Measurements from ENCODE around the gene TRH.
"Not testable (repeated sequence)": the region's sequence is repeated elsewhere in the genome, so short reads cannot be mapped to it uniquely, and the experiment has no call there.

The TRH gene

DNA sequence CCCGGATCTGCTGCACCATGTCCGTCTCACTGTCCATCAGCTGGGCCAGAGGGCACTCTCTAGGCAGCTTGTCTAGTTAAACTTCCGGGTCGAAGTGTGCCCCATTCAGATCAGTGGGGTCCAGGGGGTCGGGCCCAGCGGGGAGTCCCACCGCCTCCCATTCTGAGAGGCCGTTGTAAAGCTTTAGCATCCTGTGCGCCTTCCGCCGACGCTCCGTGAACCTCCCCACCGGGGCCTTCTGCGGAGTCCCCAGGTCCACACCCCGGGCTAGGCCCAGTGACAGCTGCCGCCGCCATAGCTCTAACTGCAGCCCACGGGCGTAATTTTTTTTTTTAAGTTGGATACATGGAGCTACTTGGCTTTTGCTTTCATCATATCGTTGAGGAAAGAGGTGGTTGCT, 38.7 kb downstream of the TRH start:
- DNase-seq, result not testable (repeated sequence)

DNA sequence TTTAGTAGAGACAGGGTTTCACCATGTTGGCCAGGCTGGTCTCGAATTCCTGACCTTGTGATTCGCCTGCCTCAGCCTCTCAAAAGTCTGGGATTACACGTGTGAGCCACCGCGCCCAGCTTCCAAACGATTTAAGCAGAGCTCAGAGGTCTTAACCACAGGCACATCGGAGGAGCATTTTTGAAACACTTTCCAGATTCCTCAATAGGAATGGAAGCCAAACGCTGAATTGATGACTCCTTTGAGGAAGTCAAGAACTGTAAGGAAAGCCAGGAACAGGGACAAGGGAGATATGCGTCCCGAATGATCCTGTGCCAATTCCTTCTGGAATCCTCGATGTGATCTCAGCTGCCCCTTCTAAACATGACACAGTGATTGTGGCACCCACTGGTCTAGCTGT, 40.0 kb downstream of the TRH start:
- DNase-seq, result no peak

DNA sequence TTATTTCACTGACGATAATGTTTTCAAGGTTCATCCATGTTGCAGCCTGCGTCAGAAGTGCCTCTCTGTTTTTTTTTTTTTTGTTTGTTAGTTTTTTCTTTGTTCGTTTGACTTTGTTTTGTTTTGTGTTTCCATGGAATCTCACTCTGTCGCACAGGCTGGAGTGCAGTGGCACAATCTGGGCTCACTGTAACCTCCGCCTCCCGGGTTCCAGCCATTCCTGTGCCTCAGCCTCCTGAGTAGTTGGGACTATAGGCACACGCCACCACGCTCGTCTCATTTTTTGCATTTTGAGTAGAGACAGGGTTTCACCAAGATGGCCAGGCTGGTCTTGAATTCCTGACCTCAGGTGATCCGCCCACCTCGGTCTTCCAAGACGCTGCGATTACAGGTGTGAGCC, 43.1 kb downstream of the TRH start:
- DNase-seq, result not testable (repeated sequence)

DNA sequence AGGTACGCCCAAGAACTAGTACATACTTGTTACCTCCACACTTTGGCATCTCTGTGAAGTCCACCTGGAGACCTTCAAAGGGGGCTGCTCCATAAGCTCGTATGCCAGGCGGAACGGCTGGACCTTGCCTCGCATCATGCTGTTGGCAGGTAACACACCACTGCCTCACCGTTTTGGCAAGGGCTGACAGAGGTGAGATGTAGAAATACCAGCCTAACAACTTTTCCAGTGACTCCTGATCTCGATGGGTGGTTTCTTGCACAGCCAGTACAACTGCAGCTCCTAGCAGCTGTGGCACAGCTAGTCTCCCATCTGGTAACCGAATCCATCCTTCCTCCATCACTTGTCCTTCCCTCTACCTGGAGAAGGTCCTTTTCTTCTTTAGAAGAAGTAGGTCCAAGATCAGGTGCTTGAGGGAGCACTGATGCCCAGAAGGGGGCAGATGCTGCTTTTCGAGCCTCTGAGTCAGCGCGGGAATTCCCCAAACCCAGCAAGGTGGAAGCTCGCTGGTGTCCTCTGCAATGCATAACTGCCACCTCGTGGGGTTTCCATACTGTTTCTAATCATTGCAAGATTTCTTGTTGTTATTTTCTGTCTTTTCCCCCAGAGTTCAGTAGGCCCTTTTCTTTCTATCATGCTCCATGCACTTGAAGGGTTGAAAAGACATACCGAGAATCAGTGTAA, 51.8 kb downstream of the TRH start:
- not testable (repeated sequence) for DNase-seq

DNA sequence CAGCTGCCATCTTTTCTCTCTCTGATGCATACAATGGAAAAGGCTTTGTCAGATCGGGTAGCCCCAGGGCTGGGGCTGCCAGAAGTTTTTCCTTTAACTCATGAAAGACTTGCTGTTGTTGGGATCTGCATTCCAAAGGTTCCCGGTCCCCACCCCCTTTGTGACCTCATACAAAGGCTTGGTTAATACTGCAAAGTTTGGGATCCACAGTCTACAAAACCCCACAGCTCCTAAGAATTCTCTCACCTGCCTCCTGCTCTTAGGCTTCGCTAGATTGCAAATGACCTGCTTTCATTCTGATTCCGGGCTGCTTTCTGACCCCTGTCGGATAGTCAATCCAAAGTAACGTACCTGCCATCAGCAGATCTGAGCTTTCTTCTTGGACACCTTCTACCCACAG, 52.9 kb downstream of the TRH start:
- DNase-seq, result not testable (repeated sequence)
